ENCODE data around the gene LTBR. TPM values are rescaled to one million over a fixed set of nuclear protein-coding genes. Genes with fewer than 3 reads are reported as not detected.

The LTBR gene
- polyA plus RNA-seq, 1 donor from 2014 or later: not detected

GRCh38 chr12:6363010-6363329 is 21.0 kb upstream of the LTBR start:
- Histone ChIP-seq H3K79me2 (replicated peaks; ENCODE audit: insufficient read depth, low read length) (no peaks in the 10 kb centered on the region), H3K4me2 (ENCODE audit: low read length) (no peak overlapping the region), H3K9ac (ENCODE audit: low read length) (no peak overlapping the region), H3K27ac (ENCODE audit: low read length) (no peak overlapping the region), H3K9me3 (ENCODE audit: low read length) (no peaks in the 10 kb centered on the region), H3F3A (ENCODE audit: insufficient read depth, low read length, poor library complexity, severe bottlenecking) (no peaks in the 10 kb centered on the region), H3K27me3 (ENCODE audit: insufficient read depth, low read depth, low read length) (no peaks in the 10 kb centered on the region), H3K36me3 (ENCODE audit: insufficient read depth, low read length) (no peaks in the 10 kb centered on the region), H3K4me3 (ENCODE audit: low read length) (no peak overlapping the region), H3K9me2 (ENCODE audit: insufficient read depth, low read length) (no peaks in the 10 kb centered on the region), H4K20me1 (ENCODE audit: insufficient read depth) (no peaks in the 10 kb centered on the region), H2AFZ (ENCODE audit: low read depth, low read length) (no peak overlapping the region)
- TF ChIP-seq EP300 (conservative IDR thresholded peaks at IDR 0.05; ENCODE audit: poor library complexity, severe bottlenecking): no peak
- TF ChIP-seq TAF1 (IDR thresholded peaks at IDR 0.05; ENCODE audit: low read depth): no peak
- TF ChIP-seq POLR2AphosphoS5 (IDR thresholded peaks at IDR 0.05): no peak
- TF ChIP-seq REST (IDR thresholded peaks at IDR 0.05; ENCODE audit: borderline replicate concordance): no peak
- TF ChIP-seq MXI1 (conservative IDR thresholded peaks at IDR 0.05; ENCODE audit: poor library complexity, severe bottlenecking): no peak
- TF ChIP-seq RAD21 (conservative IDR thresholded peaks at IDR 0.05): no peak
- TF ChIP-seq SMC3 (conservative IDR thresholded peaks at IDR 0.05; ENCODE audit: poor library complexity): no peak

GRCh38 chr12:6363330-6364043 is 20.5 kb upstream of the LTBR start:
- Histone ChIP-seq H4K20me1 (ENCODE audit: insufficient read depth) (no peaks in the 10 kb centered on the region), H3K4me3 (ENCODE audit: low read length) (no peak overlapping the region), H3K27me3 (ENCODE audit: insufficient read depth, low read depth, low read length) (no peaks in the 10 kb centered on the region), H3K9me2 (ENCODE audit: insufficient read depth, low read length) (no peaks in the 10 kb centered on the region), H3F3A (ENCODE audit: insufficient read depth, low read length, poor library complexity, severe bottlenecking) (no peaks in the 10 kb centered on the region), H3K79me2 (replicated peaks; ENCODE audit: insufficient read depth, low read length) (no peaks in the 10 kb centered on the region), H3K9me3 (ENCODE audit: low read length) (no peaks in the 10 kb centered on the region), H2AFZ (ENCODE audit: low read depth, low read length) (no peak overlapping the region), H3K9ac (ENCODE audit: low read length) (no peak overlapping the region), H3K36me3 (ENCODE audit: insufficient read depth, low read length) (no peaks in the 10 kb centered on the region), H3K27ac (ENCODE audit: low read length) (no peak overlapping the region), H3K4me2 (ENCODE audit: low read length) (no peak overlapping the region)
- TF ChIP-seq EZH2 (IDR thresholded peaks at IDR 0.05; ENCODE audit: borderline replicate concordance, insufficient read depth, low read length, poor library complexity, severe bottlenecking) (no peak), RAD21 (conservative IDR thresholded peaks at IDR 0.05) (no peak), MXI1 (conservative IDR thresholded peaks at IDR 0.05; ENCODE audit: poor library complexity, severe bottlenecking) (no peak), REST (IDR thresholded peaks at IDR 0.05; ENCODE audit: borderline replicate concordance) (no peak), POLR2AphosphoS5 (IDR thresholded peaks at IDR 0.05) (no peak), CTCF (IDR thresholded peaks at IDR 0.05; ENCODE audit: poor library complexity, severe bottlenecking) (no peak), SMC3 (conservative IDR thresholded peaks at IDR 0.05; ENCODE audit: poor library complexity) (no peak), TAF1 (IDR thresholded peaks at IDR 0.05; ENCODE audit: low read depth) (no peak), EP300 (conservative IDR thresholded peaks at IDR 0.05; ENCODE audit: poor library complexity, severe bottlenecking) (no peak)
